Mucosa of stomach (tissue), 1 donor: ENCODE results near the gene IGLON5.
A peak's percentile ranks its signal among the peaks of the same experiment; 100 is the strongest.

Source experiments
- H3K27me3 ChIP-seq: one replicate; pipeline ENCODE4 v1.7.0; 2013; ENCODE audit warnings: mild to moderate bottlenecking, low read length; ENCODE audit not compliant: control insufficient read depth, insufficient read depth
- H3K36me3 ChIP-seq: one replicate; pipeline ENCODE4 v1.7.0; 2013; ENCODE audit warnings: low read length; ENCODE audit not compliant: control insufficient read depth, insufficient read depth
- H3K4me1 ChIP-seq: one replicate; pipeline ENCODE4 v1.7.0; 2013; ENCODE audit warnings: mild to moderate bottlenecking, low read length; ENCODE audit not compliant: control insufficient read depth, insufficient read depth
- H3K4me3 ChIP-seq: one replicate; pipeline ENCODE4 v1.7.0; 2013; ENCODE audit warnings: low read length
- H3K9ac ChIP-seq: one replicate; pipeline ENCODE4 v1.7.0; 2013; ENCODE audit warnings: mild to moderate bottlenecking, low read length, moderate library complexity
- H3K9me3 ChIP-seq: one replicate; pipeline ENCODE4 v1.7.0; 2013; ENCODE audit warnings: mild to moderate bottlenecking, low read length, moderate library complexity; ENCODE audit not compliant: control insufficient read depth
- donor health status: Pancreatic carcinoma.

Gene IGLON5

DNA sequence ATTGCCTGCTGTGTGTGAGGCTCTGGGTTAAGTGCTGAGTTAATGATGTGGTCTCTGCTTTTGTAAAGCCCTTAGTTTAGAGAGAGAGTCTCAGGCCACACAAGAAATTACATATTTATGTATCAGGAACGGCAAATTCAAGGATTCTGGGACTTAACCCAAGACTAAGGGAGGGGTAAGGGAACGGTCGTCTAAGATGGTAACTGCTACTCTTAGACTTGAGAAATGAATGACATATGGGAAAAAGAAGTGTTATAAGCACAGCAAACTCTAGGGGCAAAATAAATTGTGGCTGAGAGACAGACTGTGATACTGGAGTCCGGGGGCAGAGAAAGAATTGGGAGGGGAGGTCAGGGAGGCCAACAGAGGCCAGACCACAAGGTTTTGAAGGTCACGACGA lies 20.3 kb downstream of the IGLON5 start:
- Histone ChIP-seq H3K9ac (no peak overlapping the region), H3K36me3 (no peaks in the 10 kb centered on the region), H3K4me1 (no peaks in the 10 kb centered on the region), H3K4me3 (no peak overlapping the region), H3K9me3 (no peaks in the 10 kb centered on the region), H3K27me3 (peaks cover 27% of the 10 kb centered on the region)

DNA sequence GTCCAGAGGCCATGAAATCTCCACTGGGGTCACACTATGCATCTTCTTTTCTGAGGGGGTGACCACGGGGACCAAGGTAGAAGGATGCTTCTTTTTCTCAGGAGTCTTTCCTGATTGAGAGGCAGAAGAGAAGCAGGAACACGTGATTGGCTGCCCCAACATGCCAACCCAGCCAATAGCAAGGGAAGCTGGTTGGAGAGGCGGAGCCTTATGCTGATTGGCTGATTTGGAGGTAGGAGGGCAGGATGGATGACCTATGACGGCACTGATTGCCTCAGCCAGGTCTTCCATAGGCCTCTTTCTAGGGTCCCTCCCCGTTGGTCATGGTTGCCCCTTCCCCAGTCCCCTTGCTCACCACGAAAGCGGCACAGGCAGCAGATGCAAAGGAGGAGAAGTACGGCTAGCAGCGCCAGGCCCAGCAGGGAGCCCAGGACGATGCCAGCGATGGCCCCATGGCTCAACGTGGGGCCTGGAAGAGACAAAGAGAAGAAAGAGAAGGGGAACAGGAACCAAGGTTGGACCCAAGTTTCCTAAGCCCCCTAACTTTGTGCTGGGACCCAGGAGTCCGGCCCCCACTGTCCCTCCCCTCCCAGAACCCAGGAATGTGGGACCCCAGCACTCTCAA lies 22.5 kb downstream of the IGLON5 start:
- H3K9ac ChIP-seq: no peak overlapping the region
- peaks cover 4% of the 10 kb centered on the region for H3K4me1 ChIP-seq
- no peak overlapping the region for H3K4me3 ChIP-seq
- no peaks in the 10 kb centered on the region for H3K36me3 ChIP-seq
- no peaks in the 10 kb centered on the region for H3K9me3 ChIP-seq
- peaks cover 11% of the 10 kb centered on the region for H3K27me3 ChIP-seq

- Histone ChIP-seq H3K9me3 (no peaks in the 10 kb centered on the region), H3K4me3 (no peak overlapping the region), H3K36me3 (no peaks in the 10 kb centered on the region), H3K27me3 (peaks cover 6% of the 10 kb centered on the region), H3K4me1 (peaks cover 8% of the 10 kb centered on the region), H3K9ac (no peak overlapping the region)
Measured at GRCh38 chr19:51337141-51337860, 25.9 kb downstream of the IGLON5 start.

- Histone ChIP-seq H3K4me3 (no peak overlapping the region), H3K9ac (no peak overlapping the region), H3K9me3 (no peaks in the 10 kb centered on the region), H3K27me3 (peaks cover 6% of the 10 kb centered on the region), H3K4me1 (peaks cover 8% of the 10 kb centered on the region), H3K36me3 (no peaks in the 10 kb centered on the region)
Measured at GRCh38 chr19:51337861-51338562, 26.6 kb downstream of the IGLON5 start.

DNA sequence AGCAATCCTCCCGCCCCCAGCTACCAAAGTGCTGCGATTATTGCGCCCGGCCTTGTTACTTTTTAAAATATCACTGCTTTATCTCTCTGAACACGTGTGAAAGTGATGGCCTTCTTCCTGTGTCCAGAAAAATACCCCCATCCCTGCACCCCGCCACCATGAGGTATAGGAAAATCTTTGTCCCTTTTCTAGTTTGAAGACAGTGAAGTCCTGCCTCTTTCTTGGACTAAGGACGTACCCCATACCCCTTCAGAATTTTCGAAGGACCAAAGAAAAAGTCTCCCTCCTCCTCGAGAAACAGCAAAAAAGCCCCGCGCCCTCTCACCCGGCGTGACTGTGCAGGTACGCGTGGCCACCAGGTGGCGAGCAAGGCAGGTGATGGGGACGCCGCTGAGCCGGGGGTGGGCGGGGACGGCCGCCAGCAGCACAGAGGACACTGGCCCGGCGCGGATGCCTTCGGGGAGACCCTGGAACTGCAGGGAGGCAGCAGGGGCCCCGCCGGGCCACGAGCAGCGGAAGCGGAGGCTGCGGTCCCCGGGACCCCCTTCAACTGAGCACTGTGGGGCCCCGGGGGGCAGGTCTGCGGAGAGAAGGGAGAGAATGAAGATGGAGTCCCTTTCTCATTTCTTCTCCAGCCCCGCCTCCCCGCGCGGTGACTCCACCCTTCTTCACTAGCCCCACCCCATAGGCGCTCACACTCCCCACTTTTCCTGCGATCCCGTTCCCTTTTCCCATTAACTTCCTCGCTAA lies 27.3 kb downstream of the IGLON5 start:
- Histone ChIP-seq H3K4me1 (peaks cover 8% of the 10 kb centered on the region), H3K27me3 (peaks cover 6% of the 10 kb centered on the region), H3K9ac (peak overlapping the region; percentile 37), H3K9me3 (no peaks in the 10 kb centered on the region), H3K4me3 (peak overlapping the region; percentile 23), H3K36me3 (no peaks in the 10 kb centered on the region)

GRCh38 chr19:51339313-51339686 lies 27.9 kb downstream of the IGLON5 start:
- H3K4me3 ChIP-seq: peak overlapping the region; percentile 23
- no peaks in the 10 kb centered on the region for H3K36me3 ChIP-seq
- no peaks in the 10 kb centered on the region for H3K9me3 ChIP-seq
- peaks cover 8% of the 10 kb centered on the region for H3K4me1 ChIP-seq
- H3K9ac ChIP-seq: peak overlapping the region; percentile 37
- H3K27me3 ChIP-seq: peaks cover 6% of the 10 kb centered on the region

- Histone ChIP-seq H3K9ac (peak overlapping the region; percentile 50), H3K4me1 (peaks cover 8% of the 10 kb centered on the region), H3K9me3 (no peaks in the 10 kb centered on the region), H3K27me3 (peaks cover 6% of the 10 kb centered on the region), H3K4me3 (peak overlapping the region; percentile 23), H3K36me3 (no peaks in the 10 kb centered on the region)
Measured at GRCh38 chr19:51339687-51340656, 28.5 kb downstream of the IGLON5 start.

- Histone ChIP-seq H3K9me3 (no peaks in the 10 kb centered on the region), H3K9ac (no peak overlapping the region), H3K4me3 (no peak overlapping the region), H3K27me3 (peaks cover 6% of the 10 kb centered on the region), H3K4me1 (peaks cover 8% of the 10 kb centered on the region), H3K36me3 (no peaks in the 10 kb centered on the region)
Measured at GRCh38 chr19:51341066-51341465, 29.6 kb downstream of the IGLON5 start.

DNA sequence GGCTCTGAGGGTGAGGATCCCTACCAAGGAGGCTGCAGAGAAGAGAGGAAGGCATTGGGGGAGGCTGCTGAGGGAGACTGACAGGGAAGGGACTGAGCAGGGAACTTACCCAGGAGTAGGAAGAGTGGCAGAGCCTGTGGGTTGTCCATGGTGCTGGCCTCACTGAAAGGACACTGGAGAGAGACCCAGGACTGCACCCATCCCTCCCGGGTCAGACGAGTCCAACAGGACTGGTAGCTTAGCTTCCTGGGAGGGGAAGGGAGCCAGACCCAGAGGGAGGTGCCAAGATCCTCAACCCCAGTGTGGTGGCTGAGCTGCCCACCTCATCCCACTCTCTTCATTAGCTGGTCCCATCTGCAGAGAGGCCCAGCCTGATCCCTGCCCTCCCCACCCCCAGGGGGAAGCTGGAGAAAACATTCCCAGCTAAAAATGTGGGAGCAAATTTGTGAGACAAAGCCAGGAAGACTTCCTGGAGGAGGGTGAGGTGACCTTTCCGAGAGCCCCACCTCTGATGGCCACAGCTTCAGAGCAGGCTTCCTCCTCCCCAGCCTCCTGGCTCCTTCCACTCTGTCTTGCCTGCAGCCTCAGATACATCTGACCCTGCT lies 30.6 kb downstream of the IGLON5 start, which contains the start of gene VSIG10L:
Gene VSIG10L (minus strand): TSS at position 164 of the 605 bp plus-strand sequence. CDS start 15 bp downstream, at position 149.
- H3K4me1 ChIP-seq: peaks cover 8% of the 10 kb centered on the region
- no peak within 1 kb of the TSS for H3K9ac ChIP-seq
- H3K9me3 ChIP-seq: no peaks in the 10 kb centered on the region
- no peak within 1 kb of the TSS for H3K4me3 ChIP-seq
- H3K27me3 ChIP-seq: peaks cover 6% of the 10 kb centered on the region
- H3K36me3 ChIP-seq: no peaks in the 10 kb centered on the region

GRCh38 chr19:51342631-51343569 lies 31.5 kb downstream of the IGLON5 start:
- Histone ChIP-seq H3K27me3 (peaks cover 6% of the 10 kb centered on the region), H3K4me1 (peaks cover 8% of the 10 kb centered on the region), H3K4me3 (no peak overlapping the region), H3K9ac (no peak overlapping the region), H3K36me3 (no peaks in the 10 kb centered on the region), H3K9me3 (no peaks in the 10 kb centered on the region)
